ENCODE measurements around the gene NUDT3. TPM values are rescaled to one million over a fixed set of nuclear protein-coding genes. Genes with fewer than 3 reads are reported as not detected.
"Not testable (repeated sequence)": the region's sequence is repeated elsewhere in the genome, so short reads cannot be mapped to it uniquely, and the experiment has no call there.

Gene NUDT3
- polyA plus RNA-seq, 2 of the 4 experiments (the other 2 are of a cell fraction), result 5.2 to 13.4 TPM

DNA sequence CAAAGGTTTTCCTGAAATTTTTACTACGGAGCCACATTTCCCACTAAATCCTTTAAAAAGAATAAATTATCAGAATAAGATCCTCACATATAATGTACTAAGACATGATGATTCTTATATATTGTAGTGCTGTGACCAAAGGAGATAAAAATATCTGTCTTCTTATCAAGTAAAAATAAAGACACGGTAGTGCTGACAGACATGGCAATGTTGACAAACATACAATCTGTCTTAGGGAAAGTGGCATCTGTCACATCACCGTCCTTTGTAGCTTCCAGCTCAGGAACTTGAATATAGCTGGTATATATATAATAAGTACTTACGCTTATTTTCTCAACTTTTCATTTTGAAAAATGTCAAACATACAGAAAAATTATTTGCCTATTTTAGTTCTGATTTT, 66.8 kb downstream of the NUDT3 start:
- ChIA-PET POLR2A (no interaction called here), CTCF (interaction anchor here (0.6 kb wide), 1 partner anchor 135 kb away, joined by 3 read pairs; no protein-coding TSS in a partner anchor)
- no peaks in the 10 kb centered on the region for H3K9me3 ChIP-seq
- no peak overlapping the region for H3K4me2 ChIP-seq
- no peak overlapping the region for H3K27ac ChIP-seq
- TF ChIP-seq MAX (IDR thresholded peaks at IDR 0.05) (no peak), SMC3 (IDR thresholded peaks at IDR 0.05) (no peak), RCOR1 (IDR thresholded peaks at IDR 0.05; ENCODE audit: low read depth, low read length) (no peak), HDAC2 (IDR thresholded peaks at IDR 0.05) (no peak), MAZ (IDR thresholded peaks at IDR 0.05; ENCODE audit: borderline replicate concordance, low read depth, low read length) (no peak), JUNB (IDR thresholded peaks at IDR 0.05) (no peak), RNF2 (IDR thresholded peaks at IDR 0.05; ENCODE audit: borderline replicate concordance, low read depth) (no peak), EP300 (IDR thresholded peaks at IDR 0.05) (no peak), CEBPB (IDR thresholded peaks at IDR 0.05) (no peak), MYC (IDR thresholded peaks at IDR 0.05; ENCODE audit: borderline replicate concordance, low read length) (no peak), ATOH8 (CRISPR knock-in tag; IDR thresholded peaks at IDR 0.05; ENCODE audit: low read depth) (no peak), MAFK (IDR thresholded peaks at IDR 0.05; ENCODE audit: partially characterized antibody) (no peak), ZSCAN20 (CRISPR knock-in tag; IDR thresholded peaks at IDR 0.05) (no peak), ZFP36 (IDR thresholded peaks at IDR 0.05; ENCODE audit: borderline replicate concordance, partially characterized antibody) (no peak), RAD21 (conservative IDR thresholded peaks at IDR 0.05 in 1 of 2, IDR thresholded peaks at IDR 0.05 in 1 of 2) (no peak), GATA3 (IDR thresholded peaks at IDR 0.05; ENCODE audit: borderline replicate concordance) (no peak), HOXB13 (CRISPR knock-in tag; IDR thresholded peaks at IDR 0.05; ENCODE audit: low read depth) (no peak), CTCF (IDR thresholded peaks at IDR 0.05) (no peak), RARB (CRISPR knock-in tag; IDR thresholded peaks at IDR 0.05) (no peak)
- no peak overlapping the region for H3K4me3 ChIP-seq
- DNase-seq (ENCODE audit: low read depth in 1 of 2, low spot score in 1 of 2) (no peak), ATAC-seq (no peak), FAIRE-seq (no peak)
- H3K4me1 ChIP-seq, result no peaks in the 10 kb centered on the region
- WGBS (ENCODE audit: missing lambda C conversion rate), result 94% methylated on average over 4 of the region's 4 CpGs

DNA sequence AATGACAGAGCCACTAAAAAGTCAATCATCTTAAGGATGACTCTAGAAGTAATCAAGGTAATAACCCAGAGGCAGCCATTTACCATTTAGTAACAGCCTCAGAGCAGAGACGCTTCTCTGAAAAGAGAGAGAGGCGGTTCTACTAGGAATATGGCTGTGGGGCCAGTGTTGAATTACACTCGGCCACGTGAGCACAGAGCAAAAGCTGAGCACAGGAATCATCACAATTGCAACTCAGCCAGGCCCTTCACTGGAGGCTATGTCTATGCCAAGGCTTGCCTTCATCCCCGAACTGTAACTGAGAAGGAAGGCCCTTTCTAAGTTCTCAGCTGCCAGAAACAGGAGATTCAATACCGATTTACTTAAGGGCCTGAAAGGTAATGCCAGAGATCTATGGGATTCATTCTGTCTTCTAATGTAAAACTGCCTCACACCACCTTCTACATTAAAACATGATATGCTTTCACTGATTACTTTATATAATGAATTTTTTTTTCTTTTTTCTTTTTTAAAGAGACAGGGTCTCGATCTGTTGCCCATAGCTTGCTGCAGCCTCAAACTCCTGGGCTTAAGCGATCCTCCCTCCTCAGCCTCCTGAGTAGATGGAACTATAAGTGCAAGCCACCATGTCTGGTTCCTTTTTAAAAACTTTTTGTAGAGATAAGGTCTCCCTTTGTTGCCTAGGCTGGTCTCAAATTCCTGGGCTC, 67.6 kb downstream of the NUDT3 start:
- Histone ChIP-seq H3K4me2 (no peak overlapping the region), H3K4me3 (no peak overlapping the region), H3K9me3 (no peaks in the 10 kb centered on the region), H3K4me1 (no peaks in the 10 kb centered on the region), H3K27ac (no peak overlapping the region)
- WGBS (ENCODE audit: missing lambda C conversion rate), result 91% methylated on average over 8 of the region's 8 CpGs
- ChIA-PET CTCF (no interaction called here), POLR2A (no interaction called here)
- FAIRE-seq (no peak), DNase-seq (ENCODE audit: low read depth in 1 of 2, low spot score in 1 of 2) (no peak), ATAC-seq (no peak)
- TF ChIP-seq REST (IDR thresholded peaks at IDR 0.05) (no peak), JUN (IDR thresholded peaks at IDR 0.05) (no peak), TP53 (CRISPR knock-in tag; IDR thresholded peaks at IDR 0.05) (no peak), NFE2L2 (conservative IDR thresholded peaks at IDR 0.05; ENCODE audit: low read length) (no peak), HOXB13 (CRISPR knock-in tag; IDR thresholded peaks at IDR 0.05; ENCODE audit: low read depth) (no peak), SREBF2 (IDR thresholded peaks at IDR 0.05) (no peak), KDM5A (IDR thresholded peaks at IDR 0.05) (no peak), MAFK (IDR thresholded peaks at IDR 0.05; ENCODE audit: partially characterized antibody) (no peak), CHD4 (IDR thresholded peaks at IDR 0.05; ENCODE audit: borderline replicate concordance) (no peak), ZC3H11A (IDR thresholded peaks at IDR 0.05) (no peak), NR3C1 (IDR thresholded peaks at IDR 0.05) (no peak)
- TF ChIP-seq, protein P1, sequence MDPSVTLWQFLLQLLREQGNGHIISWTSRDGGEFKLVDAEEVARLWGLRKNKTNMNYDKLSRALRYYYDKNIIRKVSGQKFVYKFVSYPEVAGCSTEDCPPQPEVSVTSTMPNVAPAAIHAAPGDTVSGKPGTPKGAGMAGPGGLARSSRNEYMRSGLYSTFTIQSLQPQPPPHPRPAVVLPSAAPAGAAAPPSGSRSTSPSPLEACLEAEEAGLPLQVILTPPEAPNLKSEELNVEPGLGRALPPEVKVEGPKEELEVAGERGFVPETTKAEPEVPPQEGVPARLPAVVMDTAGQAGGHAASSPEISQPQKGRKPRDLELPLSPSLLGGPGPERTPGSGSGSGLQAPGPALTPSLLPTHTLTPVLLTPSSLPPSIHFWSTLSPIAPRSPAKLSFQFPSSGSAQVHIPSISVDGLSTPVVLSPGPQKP (IDR thresholded peaks at IDR 0.05; ENCODE audit: low read depth, low read length), result no peak

- POLR2A ChIA-PET; H3K4me3 ChIP-seq; ATAC-seq; H3K4me1 ChIP-seq; CTCF ChIA-PET; FAIRE-seq; DNase-seq (ENCODE audit: low read depth in 1 of 2, low spot score in 1 of 2); H3K9me3 ChIP-seq; H3K27ac ChIP-seq; H3K4me2 ChIP-seq: not testable (repeated sequence)
- WGBS (ENCODE audit: missing lambda C conversion rate), result 92% methylated on average over 2 of the region's 2 CpGs
Observed at GRCh38 chr6:34324221-34324620, 68.2 kb downstream of the NUDT3 start.

Data from A549 (cell line).